CD8-positive, alpha-beta memory T cell (primary cell): ENCODE results near the gene EPN3. TPM values are rescaled to one million over a fixed set of nuclear protein-coding genes. Genes with fewer than 3 reads are reported as not detected.

ENCODE experiments used
- CTCF ChIA-PET: fragments of 350-600 bp; sonication (Branson Sonifier 250); formaldehyde crosslinking; loops from one replicate; lab custom pipeline; 2021; ENCODE audit warnings: antibody characterized with exemption; lab: Charles Lee
- POLR2A ChIA-PET: fragments of 350-600 bp; sonication (Branson Sonifier 250); formaldehyde crosslinking; loops from one replicate; lab custom pipeline; 2021; ENCODE audit warnings: antibody characterized with exemption; lab: Charles Lee
- DNase-seq, 5 donors: peaks; one replicate each; pipeline versions ENCODE4 v3.0.0 to v3.0.0-alpha.2; 2020 to 2022; ENCODE audit warnings: mixed read lengths in 1 of 5
- H3K27ac ChIP-seq: one replicate; pipeline ENCODE4 v1.7.0; 2013; ENCODE audit warnings: low read depth, mild to moderate bottlenecking, low read length, moderate library complexity
- H3K27me3 ChIP-seq: 2 replicates; pipeline ENCODE4 v1.7.0; 2013; ENCODE audit warnings: low read length, mild to moderate bottlenecking; ENCODE audit not compliant: insufficient read depth, poor library complexity, severe bottlenecking
- H3K36me3 ChIP-seq: 2 replicates; pipeline ENCODE4 v1.7.0; 2013; ENCODE audit warnings: mild to moderate bottlenecking, low read length, moderate library complexity; ENCODE audit not compliant: insufficient read depth
- H3K4me1 ChIP-seq: 2 replicates; pipeline ENCODE4 v1.7.0; 2013; ENCODE audit warnings: mild to moderate bottlenecking, low read length, moderate library complexity; ENCODE audit not compliant: insufficient read depth
- H3K4me3 ChIP-seq: 2 replicates; pipeline ENCODE4 v1.7.0; 2013; ENCODE audit warnings: mild to moderate bottlenecking, low read length
- H3K9me3 ChIP-seq: 2 replicates; pipeline ENCODE4 v1.7.0; 2013; ENCODE audit warnings: mild to moderate bottlenecking, low read length
- H3K27ac Mint-ChIP-seq, 8 donors: one replicate each; pipeline ENCODE4 v1.8.0; 2020 to 2021; ENCODE audit warnings: mixed read lengths in 8 of 8, mild to moderate bottlenecking in 6 of 8, inconsistent platforms in 3 of 8, moderate library complexity in 3 of 8
- H3K27me3 Mint-ChIP-seq, 2 donors: one replicate each; pipeline ENCODE4 v1.8.0; 2020 to 2021; ENCODE audit warnings: mixed read lengths in 2 of 2, mild to moderate bottlenecking in 1 of 2, moderate library complexity in 1 of 2
- H3K36me3 Mint-ChIP-seq, 3 donors: one replicate each; pipeline ENCODE4 v1.8.0; 2020 to 2021; ENCODE audit warnings: mixed read lengths in 3 of 3, inconsistent platforms in 1 of 3, mild to moderate bottlenecking in 1 of 3
- H3K4me1 Mint-ChIP-seq, 3 donors: one replicate each; pipeline ENCODE4 v1.8.0; 2020 to 2021; ENCODE audit warnings: mixed read lengths in 3 of 3, inconsistent platforms in 1 of 3, mild to moderate bottlenecking in 1 of 3
- H3K4me3 Mint-ChIP-seq, 7 donors: one replicate each; pipeline ENCODE4 v1.8.0; 2020 to 2021; ENCODE audit warnings: mixed read lengths in 7 of 7, mild to moderate bottlenecking in 6 of 7, moderate library complexity in 4 of 7, inconsistent platforms in 2 of 7
- H3K9me3 Mint-ChIP-seq, 5 donors: one replicate each; pipeline ENCODE4 v1.8.0; 2020 to 2022; ENCODE audit warnings: mixed read lengths in 5 of 5, mild to moderate bottlenecking in 3 of 5, moderate library complexity in 2 of 5, inconsistent platforms in 1 of 5
- polyA plus RNA-seq: library from polyadenylated mRNA; unstranded; fragments of 300-500 nt; fragmentation: Illumina TruSeq; gene quantifications from one replicate; pipeline ENCODE4 v1.2.3, GENCODE V29; 2021
- total RNA-seq, 2 experiments: library from RNA; stranded (reverse); gene quantifications; one replicate each; pipeline ENCODE4 v1.2.3, GENCODE V29; 2021

EPN3 gene
- total and polyA plus RNA-seq, 3 experiments from 2014 or later, result not detected

GRCh38 chr17:50578173-50578572, 45.6 kb downstream of the EPN3 start:
- ChIA-PET POLR2A (no interaction called here), CTCF (no interaction called here)
- Mint-ChIP-seq H3K9me3 (no peaks in the 10 kb centered on the region), H3K4me3 (no peak overlapping the region), H3K27me3 (peaks cover 19 to 32% of the 10 kb centered on the region in 2 donors), H3K27ac (no peak overlapping the region), H3K4me1 (no peaks in the 10 kb centered on the region), H3K36me3 (no peaks in the 10 kb centered on the region)
- Histone ChIP-seq H3K27ac (no peak overlapping the region), H3K4me3 (no peak overlapping the region), H3K9me3 (no peaks in the 10 kb centered on the region), H3K36me3 (no peaks in the 10 kb centered on the region), H3K4me1 (no peaks in the 10 kb centered on the region), H3K27me3 (no peaks in the 10 kb centered on the region)
- no peak for DNase-seq

GRCh38 chr17:50579399-50579798, 46.9 kb downstream of the EPN3 start:
- no peak for DNase-seq
- Histone ChIP-seq H3K27ac (no peak overlapping the region), H3K4me1 (no peaks in the 10 kb centered on the region), H3K9me3 (no peaks in the 10 kb centered on the region), H3K36me3 (no peaks in the 10 kb centered on the region), H3K27me3 (no peaks in the 10 kb centered on the region), H3K4me3 (no peak overlapping the region)
- H3K36me3 Mint-ChIP-seq, result no peaks in the 10 kb centered on the region
- POLR2A ChIA-PET, result no interaction called here
- H3K27me3 Mint-ChIP-seq, result peaks cover 17 to 32% of the 10 kb centered on the region in 2 donors
- H3K4me1 Mint-ChIP-seq, result no peaks in the 10 kb centered on the region
- CTCF ChIA-PET, result no interaction called here
- no peaks in the 10 kb centered on the region for H3K9me3 Mint-ChIP-seq
- H3K27ac Mint-ChIP-seq, result no peak overlapping the region
- no peak overlapping the region for H3K4me3 Mint-ChIP-seq

GRCh38 chr17:50580646-50581045, 48.1 kb downstream of the EPN3 start:
- Histone ChIP-seq H3K36me3 (no peaks in the 10 kb centered on the region), H3K27me3 (no peaks in the 10 kb centered on the region), H3K4me3 (no peak overlapping the region)

GRCh38 chr17:50581316-50581715, 48.8 kb downstream of the EPN3 start:
- Mint-ChIP-seq H3K9me3 (no peaks in the 10 kb centered on the region), H3K27ac (peak overlapping the region in 1 of 8 donors; percentile 61), H3K36me3 (no peaks in the 10 kb centered on the region), H3K27me3 (peaks cover 17 to 32% of the 10 kb centered on the region in 2 donors), H3K4me1 (no peaks in the 10 kb centered on the region), H3K4me3 (no peak overlapping the region)
- no peak for DNase-seq
- H3K9me3 ChIP-seq, result no peaks in the 10 kb centered on the region
- H3K36me3 ChIP-seq, result no peaks in the 10 kb centered on the region
- ChIA-PET CTCF (no interaction called here), POLR2A (no interaction called here)
- no peaks in the 10 kb centered on the region for H3K27me3 ChIP-seq
- H3K27ac ChIP-seq, result no peak overlapping the region
- H3K4me1 ChIP-seq, result no peaks in the 10 kb centered on the region
- H3K4me3 ChIP-seq, result no peak overlapping the region

More at GRCh38 chr17:50580646-50581045, 48.1 kb downstream of the EPN3 start:
- Mint-ChIP-seq H3K27me3 (peaks cover 17 to 32% of the 10 kb centered on the region in 2 donors), H3K4me3 (no peak overlapping the region), H3K9me3 (no peaks in the 10 kb centered on the region), H3K27ac (no peak overlapping the region), H3K4me1 (no peaks in the 10 kb centered on the region), H3K36me3 (no peaks in the 10 kb centered on the region)
- no peaks in the 10 kb centered on the region for H3K4me1 ChIP-seq
- ChIA-PET POLR2A (no interaction called here), CTCF (no interaction called here)
- H3K9me3 ChIP-seq, result no peaks in the 10 kb centered on the region
- no peak for DNase-seq
- no peak overlapping the region for H3K27ac ChIP-seq

- no peaks in the 10 kb centered on the region for H3K4me1 ChIP-seq
- Mint-ChIP-seq H3K4me1 (no peaks in the 10 kb centered on the region), H3K36me3 (no peaks in the 10 kb centered on the region), H3K27ac (peak overlapping the region in 1 of 8 donors; percentile 84), H3K27me3 (peaks cover 14 to 25% of the 10 kb centered on the region in 2 donors), H3K9me3 (no peaks in the 10 kb centered on the region), H3K4me3 (no peak overlapping the region)
- ChIA-PET CTCF (no interaction called here), POLR2A (no interaction called here)
- no peaks in the 10 kb centered on the region for H3K36me3 ChIP-seq
- DNase-seq, result no peak
- H3K27ac ChIP-seq, result no peak overlapping the region
- H3K9me3 ChIP-seq, result no peaks in the 10 kb centered on the region
- no peaks in the 10 kb centered on the region for H3K27me3 ChIP-seq
- no peak overlapping the region for H3K4me3 ChIP-seq
Measured at GRCh38 chr17:50582741-50583140, 50.2 kb downstream of the EPN3 start.

- Histone ChIP-seq H3K4me1 (no peaks in the 10 kb centered on the region), H3K4me3 (no peak overlapping the region), H3K27me3 (no peaks in the 10 kb centered on the region), H3K9me3 (no peaks in the 10 kb centered on the region), H3K36me3 (no peaks in the 10 kb centered on the region), H3K27ac (no peak overlapping the region)
- Mint-ChIP-seq H3K9me3 (no peaks in the 10 kb centered on the region), H3K27ac (peak overlapping the region in 1 of 8 donors; percentile 61), H3K4me1 (no peaks in the 10 kb centered on the region), H3K27me3 (peaks cover 11 to 17% of the 10 kb centered on the region in 2 donors), H3K36me3 (no peaks in the 10 kb centered on the region), H3K4me3 (no peak overlapping the region)
- DNase-seq, result no peak
- ChIA-PET CTCF (no interaction called here), POLR2A (no interaction called here)
Measured at GRCh38 chr17:50583641-50584040, 51.1 kb downstream of the EPN3 start.

GRCh38 chr17:50584116-50584515, 51.6 kb downstream of the EPN3 start:
- ChIA-PET POLR2A (no interaction called here), CTCF (no interaction called here)
- Mint-ChIP-seq H3K27ac (peak overlapping the region in 1 of 8 donors; percentile 61), H3K36me3 (no peaks in the 10 kb centered on the region), H3K4me1 (no peaks in the 10 kb centered on the region), H3K4me3 (no peak overlapping the region), H3K27me3 (peaks cover 6 to 13% of the 10 kb centered on the region in 2 donors), H3K9me3 (no peaks in the 10 kb centered on the region)
- no peaks in the 10 kb centered on the region for H3K27me3 ChIP-seq
- no peak for DNase-seq
- no peaks in the 10 kb centered on the region for H3K36me3 ChIP-seq
- H3K27ac ChIP-seq, result no peak overlapping the region
- no peaks in the 10 kb centered on the region for H3K9me3 ChIP-seq
- no peak overlapping the region for H3K4me3 ChIP-seq
- no peaks in the 10 kb centered on the region for H3K4me1 ChIP-seq

GRCh38 chr17:50584749-50585148, 52.2 kb downstream of the EPN3 start:
- Histone ChIP-seq H3K4me3 (no peak overlapping the region), H3K4me1 (no peaks in the 10 kb centered on the region), H3K27ac (no peak overlapping the region), H3K36me3 (no peaks in the 10 kb centered on the region), H3K27me3 (no peaks in the 10 kb centered on the region), H3K9me3 (no peaks in the 10 kb centered on the region)
- H3K9me3 Mint-ChIP-seq, result no peaks in the 10 kb centered on the region
- CTCF ChIA-PET, result no interaction called here
- H3K27me3 Mint-ChIP-seq, result peaks cover 8 to 13% of the 10 kb centered on the region in 2 donors
- POLR2A ChIA-PET, result no interaction called here
- no peaks in the 10 kb centered on the region for H3K4me1 Mint-ChIP-seq
- H3K36me3 Mint-ChIP-seq, result no peaks in the 10 kb centered on the region
- no peak for DNase-seq
- H3K4me3 Mint-ChIP-seq, result peak overlapping the region in 1 of 7 donors; percentile 56
- no peak overlapping the region for H3K27ac Mint-ChIP-seq

- POLR2A ChIA-PET, result no interaction called here
- H3K36me3 Mint-ChIP-seq, result no peaks in the 10 kb centered on the region
- H3K9me3 Mint-ChIP-seq, result no peaks in the 10 kb centered on the region
- H3K4me1 Mint-ChIP-seq, result no peaks in the 10 kb centered on the region
- CTCF ChIA-PET, result no interaction called here
- DNase-seq, result no peak
- H3K27ac Mint-ChIP-seq, result no peak overlapping the region
- H3K4me3 Mint-ChIP-seq, result no peak overlapping the region
- H3K27me3 Mint-ChIP-seq, result peaks cover 9 to 13% of the 10 kb centered on the region in 2 donors
- no peak overlapping the region for H3K4me3 ChIP-seq
- no peaks in the 10 kb centered on the region for H3K4me1 ChIP-seq
- H3K36me3 ChIP-seq, result no peaks in the 10 kb centered on the region
- no peak overlapping the region for H3K27ac ChIP-seq
- H3K9me3 ChIP-seq, result no peaks in the 10 kb centered on the region
- no peaks in the 10 kb centered on the region for H3K27me3 ChIP-seq
Measured at GRCh38 chr17:50585346-50585745, 52.8 kb downstream of the EPN3 start.
